Activated B cell treated with CpG ODN at 0.5 μM for 24 hours (primary cell): ENCODE results near the gene YPEL1. TPM values are rescaled to one million over a fixed set of nuclear protein-coding genes. Genes with fewer than 3 reads are reported as not detected.

Experiments used
- ATAC-seq: fragments of 200-7000 bp; cut with Tn5 transposase; one replicate; pipeline ENCODE4 v1.10.0; 2021; ENCODE audit warnings: low read depth, mild to moderate bottlenecking, moderate library complexity
- CTCF ChIA-PET: fragments of 350-600 bp; sonication (Branson Sonifier 250); formaldehyde crosslinking; loops from one replicate; lab custom pipeline; 2021; ENCODE audit warnings: antibody characterized with exemption; lab: Charles Lee
- POLR2A ChIA-PET: fragments of 350-600 bp; sonication (Branson Sonifier 250); formaldehyde crosslinking; loops from one replicate; lab custom pipeline; 2021; ENCODE audit warnings: antibody characterized with exemption; lab: Charles Lee
- DNase-seq: peaks from one replicate; pipeline ENCODE4 v3.0.0; 2022
- H3K27ac Mint-ChIP-seq: one replicate; pipeline ENCODE4 v1.8.0; 2020; ENCODE audit warnings: mixed read lengths
- H3K27me3 Mint-ChIP-seq: one replicate; pipeline ENCODE4 v1.8.0; 2021; ENCODE audit warnings: mixed read lengths
- H3K36me3 Mint-ChIP-seq: one replicate; pipeline ENCODE4 v1.8.0; 2021; ENCODE audit warnings: low read depth, mixed read lengths
- H3K4me1 Mint-ChIP-seq: one replicate; pipeline ENCODE4 v1.8.0; 2021; ENCODE audit warnings: mixed read lengths
- H3K4me3 Mint-ChIP-seq: one replicate; pipeline ENCODE4 v1.8.0; 2020; ENCODE audit warnings: mild to moderate bottlenecking, mixed read lengths
- H3K9me3 Mint-ChIP-seq: one replicate; pipeline ENCODE4 v1.8.0; 2020; ENCODE audit warnings: mixed read lengths
- intact Hi-C: fragments of 100-400 bp; cut with micrococcal nuclease; formaldehyde crosslinking; loops from one replicate; pipeline ENCODE4 v1.15.1; 2024
- total RNA-seq: library from RNA; stranded (reverse); gene quantifications from 2 replicates; pipeline ENCODE4 v1.2.3, GENCODE V29; 2022
- TF ChIP-seq, protein P1 (sequence below): fragments of 200-600 bp; IDR thresholded peaks from one replicate; pipeline ENCODE4 v1.8.0; 2022; ENCODE audit warnings: antibody characterized with exemption, mild to moderate bottlenecking

Gene YPEL1
- total RNA-seq, 1 donor from 2014 or later: 4.1 TPM

DNA sequence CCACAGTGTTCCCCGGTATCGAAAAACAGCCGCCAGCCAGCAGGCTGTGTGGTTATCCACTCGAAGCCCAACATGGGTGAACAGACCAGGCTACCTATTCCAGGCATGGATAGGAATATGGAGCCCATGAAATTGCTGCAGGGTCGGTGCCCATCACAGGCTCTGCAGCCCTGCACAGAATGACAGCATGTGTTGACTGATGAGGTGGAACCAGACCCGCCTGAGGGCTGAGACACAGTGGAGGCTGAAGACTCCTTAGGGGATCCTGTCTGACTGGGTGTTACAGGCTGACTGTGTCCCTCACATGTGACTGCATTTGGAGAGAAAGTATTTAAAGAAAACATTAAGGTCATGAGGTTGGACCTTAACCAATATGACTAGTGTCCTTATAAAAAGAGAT, 6.2 kb upstream of the YPEL1 start:
- no peaks in the 10 kb centered on the region for H3K36me3 Mint-ChIP-seq
- intact Hi-C loops: no loop called here
- no peak for ATAC-seq
- DNase-seq: no peak
- peaks cover 8% of the 10 kb centered on the region for H3K4me1 Mint-ChIP-seq
- ChIA-PET CTCF (no interaction called here), POLR2A (no interaction called here)
- no peak overlapping the region for H3K4me3 Mint-ChIP-seq
- H3K27me3 Mint-ChIP-seq: no peaks in the 10 kb centered on the region
- H3K27ac Mint-ChIP-seq: no peak overlapping the region
- no peaks in the 10 kb centered on the region for H3K9me3 Mint-ChIP-seq
- TF ChIP-seq, protein P1, sequence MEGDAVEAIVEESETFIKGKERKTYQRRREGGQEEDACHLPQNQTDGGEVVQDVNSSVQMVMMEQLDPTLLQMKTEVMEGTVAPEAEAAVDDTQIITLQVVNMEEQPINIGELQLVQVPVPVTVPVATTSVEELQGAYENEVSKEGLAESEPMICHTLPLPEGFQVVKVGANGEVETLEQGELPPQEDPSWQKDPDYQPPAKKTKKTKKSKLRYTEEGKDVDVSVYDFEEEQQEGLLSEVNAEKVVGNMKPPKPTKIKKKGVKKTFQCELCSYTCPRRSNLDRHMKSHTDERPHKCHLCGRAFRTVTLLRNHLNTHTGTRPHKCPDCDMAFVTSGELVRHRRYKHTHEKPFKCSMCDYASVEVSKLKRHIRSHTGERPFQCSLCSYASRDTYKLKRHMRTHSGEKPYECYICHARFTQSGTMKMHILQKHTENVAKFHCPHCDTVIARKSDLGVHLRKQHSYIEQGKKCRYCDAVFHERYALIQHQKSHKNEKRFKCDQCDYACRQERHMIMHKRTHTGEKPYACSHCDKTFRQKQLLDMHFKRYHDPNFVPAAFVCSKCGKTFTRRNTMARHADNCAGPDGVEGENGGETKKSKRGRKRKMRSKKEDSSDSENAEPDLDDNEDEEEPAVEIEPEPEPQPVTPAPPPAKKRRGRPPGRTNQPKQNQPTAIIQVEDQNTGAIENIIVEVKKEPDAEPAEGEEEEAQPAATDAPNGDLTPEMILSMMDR: no peak

DNA sequence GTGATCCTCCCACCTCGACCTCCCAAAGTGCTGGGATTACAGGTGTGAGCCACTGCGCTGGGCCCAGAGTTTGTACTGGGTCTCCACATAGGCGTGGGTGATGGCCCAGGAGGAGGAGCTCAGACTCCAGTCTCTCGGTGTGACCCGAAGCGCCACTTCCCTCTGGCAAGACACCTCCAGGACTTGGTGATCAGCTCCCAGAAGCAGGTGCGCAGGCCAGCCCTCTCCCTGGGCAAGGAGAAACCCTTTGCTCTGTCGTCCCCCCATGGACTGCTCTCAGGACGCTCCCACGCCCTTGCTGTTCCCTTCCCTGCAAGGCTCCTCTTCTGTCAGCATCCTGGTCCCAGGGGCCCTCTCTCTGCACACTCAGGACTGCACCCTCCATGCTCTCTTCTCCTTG, 5.5 kb upstream of the YPEL1 start:
- ChIA-PET CTCF (no interaction called here), POLR2A (no interaction called here)
- TF ChIP-seq, protein P1: no peak
- Mint-ChIP-seq H3K36me3 (no peaks in the 10 kb centered on the region), H3K4me3 (no peak overlapping the region), H3K4me1 (peaks cover 8% of the 10 kb centered on the region), H3K27me3 (no peaks in the 10 kb centered on the region), H3K27ac (no peak overlapping the region), H3K9me3 (no peaks in the 10 kb centered on the region)
- intact Hi-C loops: no loop called here
- DNase-seq (no peak), ATAC-seq (no peak)

DNA sequence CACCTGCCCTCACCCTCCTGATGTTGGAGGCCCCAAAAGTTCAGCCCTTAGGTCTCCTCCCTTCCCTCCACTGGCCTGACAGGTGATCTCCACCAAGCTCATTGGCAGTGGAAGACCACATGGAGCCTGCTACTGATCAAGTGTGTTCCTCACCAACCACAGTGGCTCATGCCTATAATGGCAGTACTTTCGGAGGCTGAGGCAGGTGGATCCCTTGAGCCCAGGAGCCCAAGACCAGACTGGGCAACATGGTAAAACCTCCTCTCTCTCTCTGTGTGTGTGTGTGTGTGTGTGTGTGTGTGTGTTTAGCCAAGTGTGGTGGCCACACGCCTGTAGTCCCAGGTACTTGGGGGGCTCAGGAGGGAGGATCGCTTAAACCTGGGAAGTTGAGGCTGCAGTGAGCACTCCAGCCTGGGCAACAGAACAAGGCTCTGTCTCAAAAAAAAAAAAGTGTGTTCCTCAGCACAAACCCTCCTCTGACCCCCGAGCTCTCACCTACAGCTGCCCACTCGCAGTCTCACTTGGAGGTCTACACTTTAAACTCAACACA, 4.3 kb upstream of the YPEL1 start:
- CTCF ChIA-PET: no interaction called here
- POLR2A ChIA-PET: no interaction called here

DNA sequence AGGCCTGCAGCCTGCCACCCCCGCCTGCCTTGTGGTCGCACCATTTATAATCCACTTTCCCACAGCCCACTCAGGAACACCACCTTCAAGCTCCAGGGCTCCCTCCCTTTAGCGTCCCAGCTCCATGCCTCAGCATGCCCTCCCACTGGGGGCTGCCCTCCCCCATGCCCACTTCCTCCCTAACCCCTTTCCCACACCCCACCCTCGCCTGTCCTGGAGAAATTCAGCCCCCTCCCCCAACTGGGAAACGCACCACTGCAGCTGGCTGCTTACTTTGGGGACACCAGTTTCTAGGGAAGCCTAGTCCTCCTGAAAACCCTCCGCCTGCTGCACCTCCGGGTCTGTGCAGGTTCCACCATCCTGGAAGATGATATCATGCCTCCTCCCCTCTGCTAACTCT, 3.4 kb upstream of the YPEL1 start:
- TF ChIP-seq, protein P1: no peak
- ChIA-PET POLR2A (no interaction called here), CTCF (no interaction called here)
- intact Hi-C loops: no loop called here
- DNase-seq: no peak
- Mint-ChIP-seq H3K9me3 (no peaks in the 10 kb centered on the region), H3K4me1 (peaks cover 21% of the 10 kb centered on the region), H3K36me3 (peaks cover 2% of the 10 kb centered on the region), H3K27me3 (no peaks in the 10 kb centered on the region), H3K4me3 (no peak overlapping the region), H3K27ac (no peak overlapping the region)
- ATAC-seq: no peak

More for the DNA sequence above, 4.3 kb upstream of the YPEL1 start:
- ATAC-seq (no peak), DNase-seq (no peak)
- Mint-ChIP-seq H3K27ac (no peak overlapping the region), H3K36me3 (peaks cover 2% of the 10 kb centered on the region), H3K4me3 (no peak overlapping the region), H3K27me3 (no peaks in the 10 kb centered on the region), H3K9me3 (no peaks in the 10 kb centered on the region), H3K4me1 (peaks cover 12% of the 10 kb centered on the region)
- intact Hi-C loops: no loop called here
- TF ChIP-seq, protein P1: no peak

DNA sequence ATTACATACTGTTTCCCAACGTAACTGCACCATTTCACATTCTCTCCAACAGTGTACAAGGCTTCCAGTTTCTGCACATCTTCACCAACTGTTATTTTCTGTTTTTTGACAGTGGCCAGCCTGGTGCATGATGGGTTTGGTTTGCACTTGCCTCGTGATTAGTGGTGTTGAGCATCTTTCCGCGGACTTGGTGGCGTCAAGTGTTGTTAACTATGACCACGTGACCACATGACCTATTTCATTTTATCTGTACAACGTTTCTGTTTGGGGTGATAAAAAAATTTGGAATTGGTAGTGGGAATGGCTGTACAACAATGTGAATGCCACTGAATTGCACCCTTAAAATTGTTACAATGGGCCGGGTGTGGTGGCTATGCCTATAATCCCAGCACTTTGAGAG, 2.5 kb upstream of the YPEL1 start:
- ChIA-PET CTCF (no interaction called here), POLR2A (no interaction called here)
- TF ChIP-seq, protein P1: no peak
- Mint-ChIP-seq H3K27me3 (no peaks in the 10 kb centered on the region), H3K4me3 (no peak overlapping the region), H3K27ac (no peak overlapping the region), H3K9me3 (no peaks in the 10 kb centered on the region), H3K36me3 (peaks cover 2% of the 10 kb centered on the region), H3K4me1 (peaks cover 26% of the 10 kb centered on the region)
- intact Hi-C loops: no loop called here
- DNase-seq (no peak), ATAC-seq (no peak)
